CD4-positive, alpha-beta T cell treated with Interleukin-12 subunit alpha and Interleukin-12 subunit beta, for 1 hour (primary cell): ENCODE data around the gene AGBL5.
"Not testable (repeated sequence)": the region's sequence is repeated elsewhere in the genome, so short reads cannot be mapped to it uniquely, and the experiment has no call there.

Experiments
- DNase-seq: peaks from one replicate; pipeline ENCODE4 v3.0.0-alpha.2; 2020

Gene AGBL5

GRCh38 chr2:27053321-27053720 lies 1.9 kb downstream of the AGBL5 start:
- DNase-seq = no peak

GRCh38 chr2:27053776-27054175 lies 2.3 kb downstream of the AGBL5 start:
- no peak for DNase-seq

- no peak for DNase-seq
Measured at GRCh38 chr2:27054721-27055120, 3.3 kb downstream of the AGBL5 start.

- DNase-seq = no peak
Measured at GRCh38 chr2:27057184-27057583, 5.7 kb downstream of the AGBL5 start.

GRCh38 chr2:27058210-27058609 lies 6.7 kb downstream of the AGBL5 start:
- no peak for DNase-seq

- no peak for DNase-seq
Measured at GRCh38 chr2:27059141-27059820, 7.8 kb downstream of the AGBL5 start.

- DNase-seq = no peak
Measured at GRCh38 chr2:27060323-27060722, 8.9 kb downstream of the AGBL5 start.

GRCh38 chr2:27065128-27065527 lies 13.7 kb downstream of the AGBL5 start:
- no peak for DNase-seq

- DNase-seq = no peak
Measured at GRCh38 chr2:27067385-27067784, 15.9 kb downstream of the AGBL5 start.

- no peak for DNase-seq
Measured at GRCh38 chr2:27069436-27069835, 18.0 kb downstream of the AGBL5 start.

- no peak for DNase-seq
Measured at GRCh38 chr2:27069961-27070618, 18.6 kb downstream of the AGBL5 start.

- DNase-seq = no peak
Measured at GRCh38 chr2:27070653-27071276, 19.3 kb downstream of the AGBL5 start.

GRCh38 chr2:27071277-27071989 lies 20.0 kb downstream of the AGBL5 start, which contains the start of gene OST4:
Gene OST4, minus strand, starts transcription at chr2:27071654.
- DNase-seq = peak; percentile 92

GRCh38 chr2:27071990-27072830 lies 20.7 kb downstream of the AGBL5 start:
- peak; percentile 35 for DNase-seq

- no peak for DNase-seq
Measured at GRCh38 chr2:27072920-27073319, 21.5 kb downstream of the AGBL5 start.

- DNase-seq = no peak
Measured at GRCh38 chr2:27073782-27074181, 22.3 kb downstream of the AGBL5 start.

- DNase-seq = peak; percentile 64
Measured at GRCh38 chr2:27074738-27075565, 23.5 kb downstream of the AGBL5 start.

GRCh38 chr2:27075566-27075871 lies 24.1 kb downstream of the AGBL5 start:
- DNase-seq = not testable (repeated sequence)

- DNase-seq = no peak
Measured at GRCh38 chr2:27076323-27076722, 24.9 kb downstream of the AGBL5 start.

GRCh38 chr2:27077231-27077630 lies 25.8 kb downstream of the AGBL5 start:
- no peak for DNase-seq

GRCh38 chr2:27078267-27079194 lies 27.1 kb downstream of the AGBL5 start, which contains the start of gene EMILIN1:
Gene EMILIN1, plus strand, starts transcription at chr2:27078615. Its CDS starts 451 bp downstream, at chr2:27079066.
- no peak for DNase-seq
